Fibroblast of lung (primary cell): ENCODE results near the gene FAM153A.
"Not testable (repeated sequence)": the region's sequence is repeated elsewhere in the genome, so short reads cannot be mapped to it uniquely, and the experiment has no call there.

Source experiments
- CTCF ChIP-seq, 2 donors: IDR thresholded peaks in 1 of 2; conservative IDR thresholded peaks in 1 of 2; 1 replicate in 1 of 2; 2 replicates in 1 of 2; pipeline ENCODE4 v1.5.1; 2011 to 2012; ENCODE audit warnings: low read length in 2 of 2, control low read depth in 1 of 2, inconsistent platforms in 1 of 2, low read depth in 1 of 2, mild to moderate bottlenecking in 1 of 2
- EZH2 ChIP-seq: IDR thresholded peaks from 2 replicates; pipeline ENCODE4 v1.5.1; 2012; ENCODE audit warnings: low read length, control low read depth, mild to moderate bottlenecking; ENCODE audit errors: missing control alignments

- not testable (repeated sequence) for TF ChIP-seq CTCF (conservative IDR thresholded peaks at IDR 0.05 in 1 of 2, IDR thresholded peaks at IDR 0.05 in 1 of 2; ENCODE audit: low read depth in 1 of 2, low read length in 2 of 2); EZH2
Observed at GRCh38 chr5:177793272-177793671, 10.6 kb upstream of the FAM153A start.
